Epithelial cell of umbilical artery (primary cell): ENCODE results near the gene NOS2. TPM values are rescaled to one million over a fixed set of nuclear protein-coding genes. Genes with fewer than 3 reads are reported as not detected.

ENCODE experiments used
- total RNA-seq: library from RNA; depleted of rRNA; stranded (reverse); fragments of >200 nt; gene quantifications from 2 replicates; pipeline ENCODE4 v1.2.3, GENCODE V29; 2014

NOS2 gene
- not detected in 2 replicates for total RNA-seq

DNA sequence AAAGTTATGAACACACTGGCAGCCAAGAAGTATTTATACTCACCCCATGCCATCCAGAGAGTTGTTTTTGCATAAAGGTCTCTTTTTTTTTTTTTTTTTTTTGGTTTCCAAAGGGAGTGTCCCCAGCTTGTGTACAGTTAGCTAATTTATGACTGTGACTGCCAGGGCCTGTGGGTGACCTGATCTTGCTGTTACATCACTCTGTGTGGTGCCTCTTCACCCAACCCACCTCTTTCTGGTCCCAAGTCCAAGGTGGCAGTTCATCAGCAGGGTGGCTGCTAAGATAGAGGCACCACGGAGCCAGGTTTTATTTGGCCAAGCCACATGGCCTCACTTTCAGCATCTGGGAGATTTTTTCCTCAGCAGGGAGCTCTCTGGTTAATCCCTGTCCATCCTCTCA is at the start of gene NOS2:
TSS of gene NOS2 (minus strand) at position 8 of the 400 bp plus-strand sequence. CDS start 1,720 bp downstream, outside the sequence.

Other genes with a start within 250 kb of the NOS2 start
- 3.9 and 62.2 TPM in 2 replicates for gene LGALS9, start 169.3 kb downstream of the NOS2 start, total RNA-seq
- 1.8 and 3.2 TPM in 2 replicates for gene LYRM9, start 92.8 kb upstream of the NOS2 start, total RNA-seq
- gene NLK, start 242.1 kb upstream of the NOS2 start, total RNA-seq, result 26.3 and 33.9 TPM in 2 replicates